HG03378 (cell line): ENCODE data around the gene NFE2.
"Not testable (repeated sequence)": the region's sequence is repeated elsewhere in the genome, so short reads cannot be mapped to it uniquely, and the experiment has no call there.

Source experiments
- ATAC-seq: cut with Tn5 transposase; IDR thresholded peaks from one replicate; pipeline ENCODE4 v1.9.1; 2021; ENCODE audit warnings: mild to moderate bottlenecking, moderate library complexity; ENCODE audit not compliant: unreplicated experiment

The NFE2 gene

GRCh38 chr12:54300732-54301427 lies at the start of gene NFE2:
TSS of gene NFE2 (minus strand) at chr12:54301015. CDS start at chr12:54295248, 5,767 bp downstream.
- no peak for ATAC-seq

GRCh38 chr12:54349679-54350078 lies 48.9 kb upstream of the NFE2 start:
- ATAC-seq: no peak

GRCh38 chr12:54349036-54349435 lies 48.2 kb upstream of the NFE2 start:
- ATAC-seq: no peak

- ATAC-seq: no peak
These were observed 40.8 kb upstream of the NFE2 start for GRCh38 chr12:54341378-54342300.

GRCh38 chr12:54340846-54341245 lies 40.0 kb upstream of the NFE2 start:
- ATAC-seq: no peak

GRCh38 chr12:54338698-54339296 lies 38.0 kb upstream of the NFE2 start:
- ATAC-seq: no peak

GRCh38 chr12:54337854-54338650 lies 37.2 kb upstream of the NFE2 start:
- ATAC-seq: no peak

GRCh38 chr12:54337280-54337842 lies 36.5 kb upstream of the NFE2 start:
- no peak for ATAC-seq

- ATAC-seq: no peak
These were observed 32.7 kb upstream of the NFE2 start for GRCh38 chr12:54333420-54334034.

- no peak for ATAC-seq
These were observed 30.6 kb upstream of the NFE2 start for GRCh38 chr12:54331461-54331860.

GRCh38 chr12:54330442-54330841 lies 29.6 kb upstream of the NFE2 start:
- no peak for ATAC-seq

GRCh38 chr12:54329759-54330158 lies 28.9 kb upstream of the NFE2 start:
- ATAC-seq: no peak

GRCh38 chr12:54328595-54329337 lies 28.0 kb upstream of the NFE2 start:
- ATAC-seq: no peak

GRCh38 chr12:54325442-54326109 lies 24.8 kb upstream of the NFE2 start:
- not testable (repeated sequence) for ATAC-seq

- ATAC-seq: peak; percentile 99
These were observed 24.0 kb upstream of the NFE2 start, which contains the start of gene COPZ1 for GRCh38 chr12:54324617-54325441. TSS of gene COPZ1 (plus strand) at chr12:54325131. CDS start at chr12:54325164, 33 bp downstream.

GRCh38 chr12:54321363-54321762 lies 20.5 kb upstream of the NFE2 start:
- ATAC-seq: no peak

GRCh38 chr12:54312309-54312708 lies 11.5 kb upstream of the NFE2 start:
- ATAC-seq: not testable (repeated sequence)

GRCh38 chr12:54311051-54311450 lies 10.2 kb upstream of the NFE2 start:
- no peak for ATAC-seq
